GM12874 (cell line): ENCODE data around the gene PI4KA.

ENCODE experiments used
- TF ChIP-seq, protein P1 (sequence below): IDR thresholded peaks from 2 replicates; pipeline ENCODE4 v1.5.1; 2011; ENCODE audit warnings: low read depth, mild to moderate bottlenecking, control low read depth, low read length, moderate library complexity; ENCODE audit not compliant: insufficient read depth

Gene PI4KA

DNA sequence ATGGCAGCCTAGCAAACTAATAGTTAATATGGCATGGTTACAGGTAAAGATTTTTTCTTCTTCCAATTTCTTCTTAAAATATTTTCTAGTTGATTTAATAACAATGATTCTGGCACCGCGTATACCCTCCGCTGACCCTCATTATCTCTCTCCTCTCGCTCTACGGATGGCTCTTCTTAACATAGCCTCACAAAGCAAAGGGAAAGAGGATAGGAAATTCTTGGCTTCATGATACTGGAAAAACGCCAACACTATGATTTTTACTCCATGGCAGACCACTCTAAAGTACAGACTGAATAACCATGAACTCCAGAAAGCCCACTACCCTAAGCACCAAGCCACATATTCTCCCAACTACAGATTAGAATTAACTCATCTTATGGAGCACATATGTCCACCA lies 6.1 kb downstream of the PI4KA start:
- TF ChIP-seq, protein P1, sequence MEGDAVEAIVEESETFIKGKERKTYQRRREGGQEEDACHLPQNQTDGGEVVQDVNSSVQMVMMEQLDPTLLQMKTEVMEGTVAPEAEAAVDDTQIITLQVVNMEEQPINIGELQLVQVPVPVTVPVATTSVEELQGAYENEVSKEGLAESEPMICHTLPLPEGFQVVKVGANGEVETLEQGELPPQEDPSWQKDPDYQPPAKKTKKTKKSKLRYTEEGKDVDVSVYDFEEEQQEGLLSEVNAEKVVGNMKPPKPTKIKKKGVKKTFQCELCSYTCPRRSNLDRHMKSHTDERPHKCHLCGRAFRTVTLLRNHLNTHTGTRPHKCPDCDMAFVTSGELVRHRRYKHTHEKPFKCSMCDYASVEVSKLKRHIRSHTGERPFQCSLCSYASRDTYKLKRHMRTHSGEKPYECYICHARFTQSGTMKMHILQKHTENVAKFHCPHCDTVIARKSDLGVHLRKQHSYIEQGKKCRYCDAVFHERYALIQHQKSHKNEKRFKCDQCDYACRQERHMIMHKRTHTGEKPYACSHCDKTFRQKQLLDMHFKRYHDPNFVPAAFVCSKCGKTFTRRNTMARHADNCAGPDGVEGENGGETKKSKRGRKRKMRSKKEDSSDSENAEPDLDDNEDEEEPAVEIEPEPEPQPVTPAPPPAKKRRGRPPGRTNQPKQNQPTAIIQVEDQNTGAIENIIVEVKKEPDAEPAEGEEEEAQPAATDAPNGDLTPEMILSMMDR, result no peak

DNA sequence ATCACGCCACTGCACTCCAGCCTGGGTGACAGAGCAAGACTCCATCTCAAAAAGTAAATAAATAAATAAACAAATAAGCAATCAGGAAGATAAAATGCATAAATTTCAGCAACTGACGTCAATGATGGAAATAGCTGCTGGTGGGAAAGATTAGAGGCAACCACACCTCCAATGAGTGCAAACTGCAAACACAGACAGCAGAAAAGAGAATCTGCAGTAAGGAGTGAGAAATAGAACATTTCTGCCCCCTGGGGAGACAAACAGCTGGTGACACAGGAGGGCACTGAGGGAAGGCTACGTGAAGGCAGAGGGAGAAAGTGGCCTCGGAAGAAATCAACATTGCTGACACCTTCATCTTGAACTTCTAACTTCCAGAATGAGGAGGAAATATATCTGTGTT lies 6.5 kb downstream of the PI4KA start:
- TF ChIP-seq, protein P1, result no peak

DNA sequence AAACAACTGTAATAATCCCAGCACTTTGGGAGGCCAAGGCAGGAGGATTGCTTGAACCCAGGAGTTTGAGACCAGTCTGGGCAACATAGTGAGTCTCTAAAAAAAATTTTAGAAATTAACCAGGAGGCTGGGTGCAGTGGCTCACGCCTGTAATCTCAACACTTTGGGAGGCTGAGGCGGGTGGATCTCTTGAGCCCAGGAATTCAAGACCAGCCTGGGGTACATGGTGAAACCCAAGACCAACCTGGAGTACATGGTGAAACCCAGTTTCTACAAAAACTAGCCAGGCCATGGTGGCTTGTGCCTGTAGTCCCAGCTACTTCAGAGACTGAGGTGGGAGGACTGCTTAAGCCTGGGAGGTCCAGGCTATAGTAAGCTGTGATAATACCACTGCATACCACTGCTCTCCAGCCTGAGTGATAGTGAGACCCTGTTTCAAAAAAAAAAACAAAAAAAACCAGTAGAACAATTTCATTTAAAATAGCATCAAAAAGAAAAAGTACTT lies 11.2 kb downstream of the PI4KA start:
- TF ChIP-seq, protein P1, result no peak

DNA sequence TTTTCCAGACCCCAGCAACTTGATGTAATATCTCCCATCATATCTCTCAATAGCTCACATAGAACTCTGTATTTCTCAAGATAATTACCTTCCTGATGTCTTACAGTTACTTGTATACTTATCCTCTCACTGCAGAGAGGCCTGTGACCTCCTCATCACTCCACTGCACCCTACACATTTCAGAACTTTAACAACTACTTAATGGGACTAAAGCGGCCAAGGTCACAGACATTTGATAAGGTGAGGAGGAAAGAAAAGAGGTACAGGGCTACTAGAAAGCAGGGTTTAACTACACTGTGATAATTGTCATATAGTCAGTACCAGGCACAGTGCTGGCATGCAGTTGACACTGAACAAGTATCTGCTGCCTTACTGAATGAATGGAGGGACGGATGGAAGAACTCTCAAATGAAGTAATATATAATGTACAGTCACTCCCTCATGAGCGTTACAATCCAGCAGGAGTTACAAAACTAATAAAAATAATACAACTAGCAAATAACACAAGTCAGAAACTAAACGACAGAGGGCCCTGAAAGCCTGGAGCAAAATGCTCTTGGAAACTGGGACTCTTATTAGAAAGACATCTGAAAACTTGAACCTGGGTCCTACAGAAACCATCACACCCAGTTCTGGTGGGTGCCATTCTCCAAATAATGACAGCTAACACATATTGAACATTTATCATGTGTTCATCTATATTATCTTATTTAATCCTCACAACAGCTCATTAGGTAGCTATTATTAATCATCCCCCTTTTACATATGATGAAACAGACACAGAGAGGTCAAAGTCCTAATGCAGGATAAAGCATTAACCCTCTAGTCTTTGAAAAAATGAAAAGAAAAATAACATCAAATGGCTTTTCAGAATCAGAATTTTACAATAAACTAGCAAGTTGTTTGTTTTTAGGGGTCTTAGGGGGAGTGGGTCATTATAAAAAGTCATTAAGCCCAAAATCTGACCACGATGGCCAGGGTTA lies 14.3 kb downstream of the PI4KA start:
- TF ChIP-seq, protein P1, result no peak

DNA sequence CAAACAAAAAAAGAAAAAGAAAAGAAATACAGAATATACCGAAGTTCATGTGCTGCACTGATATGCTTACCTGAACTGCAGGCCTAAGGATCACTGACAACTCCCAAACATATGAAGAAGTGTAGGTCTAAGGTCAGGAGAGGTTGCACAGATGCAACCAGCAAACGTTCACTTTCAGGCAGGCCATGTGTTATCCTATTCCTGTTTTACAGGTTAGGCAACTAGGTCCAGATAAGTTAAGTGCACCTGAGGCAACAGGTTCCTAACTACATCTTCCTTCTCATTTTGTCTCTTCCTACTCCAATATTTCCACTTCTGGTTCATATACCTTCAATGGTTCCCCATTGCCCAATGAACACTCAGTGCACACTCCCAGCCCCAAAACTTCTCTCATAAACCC lies 15.1 kb downstream of the PI4KA start:
- TF ChIP-seq, protein P1, result no peak

DNA sequence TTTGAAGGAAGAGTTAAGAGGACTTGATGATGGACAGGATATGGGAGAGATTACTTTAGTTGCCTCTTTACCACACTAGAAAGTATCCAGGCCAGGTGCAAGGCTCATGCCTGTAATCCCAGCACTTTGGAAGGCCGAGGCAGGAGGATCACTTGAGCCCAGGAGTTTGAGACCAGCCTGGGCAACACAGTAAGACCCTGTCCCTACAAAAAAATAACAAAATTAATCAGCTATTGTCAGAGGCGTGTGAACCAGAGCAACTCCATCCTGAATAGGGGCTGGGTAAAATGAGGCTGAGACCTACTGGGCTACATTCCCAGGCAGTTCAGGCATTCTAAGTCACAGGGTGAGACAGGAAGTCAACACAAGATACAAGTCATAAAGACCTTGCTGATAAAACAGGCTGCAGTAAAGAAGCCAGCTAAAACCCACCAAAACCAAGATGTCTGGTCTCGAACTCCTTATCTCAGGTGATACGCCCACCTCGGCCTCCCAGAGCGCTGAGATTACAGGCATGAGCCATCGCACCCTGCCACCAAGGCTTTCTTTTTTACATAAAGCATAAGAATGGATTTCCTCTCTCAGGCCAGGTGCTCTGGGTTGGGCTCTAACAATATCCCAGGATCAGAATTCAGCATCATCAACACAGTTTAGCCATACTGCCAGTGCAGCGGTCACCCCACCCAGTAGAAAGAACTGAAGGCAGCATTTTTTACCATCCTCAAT lies 17.8 kb downstream of the PI4KA start:
- TF ChIP-seq, protein P1, result no peak
